ENCODE data around the gene FMN1.

GRCh38 chr15:33014586-33014985 lies 179.9 kb downstream of the FMN1 start:
- no peak for TF ChIP-seq CTCF (IDR thresholded peaks at IDR 0.05 in 8 of 11, conservative IDR thresholded peaks at IDR 0.05 in 3 of 11)
- no peak for TF ChIP-seq POLR2AphosphoS5 (IDR thresholded peaks at IDR 0.05)
